ENCODE data around the gene MYO1D.

MYO1D gene

GRCh38 chr17:32444301-32445073, 432.4 kb downstream of the MYO1D start, which contains the start of gene PSMD11:
PSMD11 (plus strand) TSS chr17:32444510; CDS start chr17:32444524, 14 bp downstream.
- POLR2A ChIA-PET: interaction anchor here (0.6 to 1.1 kb wide), 2 partner anchors 22 to 46 kb away, joined by 3 to 4 read pairs; no protein-coding TSS in a partner anchor
- H3K4me3 ChIP-seq (ENCODE audit: low read depth, low read length): peak within 1 kb of the TSS; percentile 88
- TF ChIP-seq CTCF (IDR thresholded peaks at IDR 0.05; ENCODE audit: insufficient read depth, low read length, missing control alignments): peak; percentile 95
- DNase-seq (ENCODE audit: low read depth, low spot score): peak; percentile 60
- CTCF ChIA-PET: interaction anchor here (0.6 to 14.4 kb wide), 22 partner anchors 9 to 315 kb away, joined by 3 to 247 read pairs (median 4); partner anchors contain the start of gene CDK5R1

- no peak for DNase-seq (ENCODE audit: low read depth, low spot score)
- POLR2A ChIA-PET: interaction anchor here (0.6 to 1.1 kb wide), 2 partner anchors 22 to 45 kb away, joined by 3 to 4 read pairs; no protein-coding TSS in a partner anchor
- CTCF ChIA-PET: interaction anchor here (0.6 to 14.4 kb wide), 20 partner anchors 10 to 316 kb away, joined by 3 to 247 read pairs (median 4); no protein-coding TSS in a partner anchor
These were observed 433.1 kb downstream of the MYO1D start for GRCh38 chr17:32443827-32444300.

More at GRCh38 chr17:32443827-32444300, 433.1 kb downstream of the MYO1D start:
- peak overlapping the region; percentile 88 for H3K4me3 ChIP-seq (ENCODE audit: low read depth, low read length)
- no peak for TF ChIP-seq CTCF (IDR thresholded peaks at IDR 0.05; ENCODE audit: insufficient read depth, low read length, missing control alignments)

Measured in AG04449 (cell line).